ENCODE measurements around the gene PGA4.
"Not testable (repeated sequence)": the region's sequence is repeated elsewhere in the genome, so short reads cannot be mapped to it uniquely, and the experiment has no call there.

The PGA4 gene

DNA sequence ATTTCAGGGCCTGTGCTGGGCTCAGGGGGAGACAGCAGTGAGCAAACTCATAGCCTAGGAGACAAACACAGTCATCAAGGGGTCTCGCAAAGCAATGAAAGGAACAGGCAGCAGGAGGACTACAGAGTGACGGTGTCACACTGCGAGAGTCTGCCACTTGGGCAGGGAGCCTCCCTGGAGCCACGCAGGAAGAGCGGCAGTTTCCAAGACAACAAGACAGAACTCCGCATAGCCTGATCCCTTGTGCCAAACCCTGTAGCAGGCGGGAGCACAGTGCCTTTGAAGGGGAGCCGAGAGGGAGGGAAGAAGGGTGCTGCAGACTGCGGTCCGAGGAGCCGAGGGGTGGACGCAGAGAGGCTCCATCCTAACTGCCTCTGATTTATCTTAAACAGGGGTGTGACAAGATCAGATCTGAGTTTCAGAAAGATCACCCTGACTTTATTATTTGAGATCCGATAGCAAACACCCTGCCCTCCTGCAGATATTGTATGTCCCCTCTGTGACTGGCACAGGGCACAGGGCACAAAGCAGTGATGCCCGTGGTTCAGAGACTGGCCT, 17.6 kb upstream of the PGA4 start:
- not testable (repeated sequence) for DNase-seq (ENCODE audit: low read depth in 2 of 2)

DNA sequence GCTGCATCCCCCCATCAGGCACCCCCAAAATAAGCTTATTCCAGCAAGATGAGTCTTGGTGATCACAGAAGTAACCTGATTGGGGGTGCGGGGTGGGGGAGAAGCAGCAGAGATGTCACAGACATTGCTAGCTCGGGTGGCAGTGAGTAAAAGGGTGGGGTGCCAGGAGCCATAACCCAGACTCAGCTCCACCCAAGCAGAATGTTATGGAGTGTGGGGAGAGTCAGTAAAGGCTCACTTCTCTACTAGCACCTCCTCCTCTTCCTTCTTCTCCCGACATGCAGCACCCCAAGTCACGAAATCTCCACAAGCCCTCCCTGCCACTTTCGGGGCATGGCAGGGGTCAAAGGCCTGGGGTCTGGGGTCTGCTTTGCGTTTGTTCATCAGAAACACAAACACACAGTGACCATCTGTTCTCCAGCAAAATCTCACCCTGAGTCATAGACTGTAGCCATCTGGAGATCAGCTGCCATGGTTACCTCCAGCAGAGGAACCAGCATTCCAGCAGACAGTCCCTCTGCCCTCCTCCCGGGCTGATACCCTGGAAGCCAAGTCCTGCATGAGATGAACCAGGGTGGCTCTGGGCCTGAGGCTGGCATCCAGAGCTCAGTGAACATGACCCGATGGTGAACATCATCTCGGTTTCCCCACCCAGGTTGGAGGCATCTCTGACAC, 14.4 kb upstream of the PGA4 start:
- DNase-seq (ENCODE audit: low read depth in 2 of 2): not testable (repeated sequence)

DNA sequence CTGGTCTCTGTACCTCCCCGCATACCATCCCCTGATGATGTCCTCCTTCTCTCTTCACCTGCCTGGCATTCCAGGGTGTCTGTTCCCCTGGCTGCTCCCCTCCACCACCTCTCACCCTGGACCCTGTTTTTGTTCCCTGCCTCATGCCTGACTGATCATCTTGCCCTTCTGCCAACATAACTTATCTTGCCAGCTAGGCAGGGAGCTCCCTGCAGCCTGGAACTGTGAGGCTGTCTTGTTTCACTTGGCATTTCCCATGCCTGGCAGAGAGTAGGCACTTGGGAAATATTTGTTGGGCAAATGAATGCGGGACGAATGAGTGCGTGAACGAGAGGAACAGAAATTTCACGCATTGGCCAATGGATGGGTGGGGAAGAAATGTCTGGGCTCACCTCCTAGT, 11.5 kb upstream of the PGA4 start:
- not testable (repeated sequence) for DNase-seq (ENCODE audit: low read depth in 2 of 2)

DNA sequence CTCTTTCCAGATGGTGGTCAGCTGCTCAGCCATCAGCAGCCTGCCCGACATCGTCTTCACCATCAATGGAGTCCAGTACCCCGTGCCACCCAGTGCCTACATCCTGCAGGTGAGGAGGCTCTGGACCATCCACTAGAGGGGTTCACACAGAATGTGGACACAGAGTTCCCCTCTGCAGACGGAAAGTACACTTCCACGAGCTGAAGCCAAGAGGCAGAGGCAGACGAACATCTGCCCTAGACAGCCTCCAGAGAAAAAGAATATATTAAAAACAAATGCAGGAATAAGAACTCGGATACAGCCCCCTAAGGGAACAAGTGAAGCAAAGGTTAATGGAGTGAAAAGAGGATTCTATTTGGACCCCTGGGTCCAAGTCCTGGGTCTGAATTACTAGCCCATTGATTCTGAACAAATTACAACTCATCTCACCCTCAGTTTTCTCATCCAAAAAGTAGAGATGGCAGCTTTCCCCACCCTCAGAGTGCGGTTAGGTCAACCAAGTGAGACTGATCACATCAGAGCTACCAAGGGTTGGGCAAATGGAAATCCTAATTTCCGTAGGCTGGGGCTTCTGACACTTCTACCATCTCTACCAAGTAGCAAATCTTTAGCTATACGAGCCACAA, 10.7 kb upstream of the PGA4 start:
- not testable (repeated sequence) for DNase-seq (ENCODE audit: low read depth in 2 of 2)

DNA sequence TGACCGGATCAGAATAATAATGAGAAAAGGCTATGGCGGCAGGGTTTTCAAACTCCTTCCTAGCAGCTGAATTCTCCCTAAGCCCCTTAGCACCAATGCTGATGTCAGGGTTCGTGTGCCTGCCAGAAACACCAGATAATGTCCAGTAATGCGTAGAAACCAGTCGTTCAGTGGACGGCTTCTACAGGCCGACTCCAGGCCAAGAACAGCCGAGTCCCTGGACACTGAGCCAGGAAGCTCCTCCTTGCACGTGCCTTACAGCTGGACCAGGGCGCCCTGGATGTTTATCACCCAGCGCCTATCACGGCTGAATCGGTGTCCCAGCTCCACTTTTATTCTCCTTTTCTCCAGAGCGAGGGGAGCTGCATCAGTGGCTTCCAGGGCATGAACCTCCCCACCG, 9.9 kb upstream of the PGA4 start:
- not testable (repeated sequence) for DNase-seq (ENCODE audit: low read depth in 2 of 2)

DNA sequence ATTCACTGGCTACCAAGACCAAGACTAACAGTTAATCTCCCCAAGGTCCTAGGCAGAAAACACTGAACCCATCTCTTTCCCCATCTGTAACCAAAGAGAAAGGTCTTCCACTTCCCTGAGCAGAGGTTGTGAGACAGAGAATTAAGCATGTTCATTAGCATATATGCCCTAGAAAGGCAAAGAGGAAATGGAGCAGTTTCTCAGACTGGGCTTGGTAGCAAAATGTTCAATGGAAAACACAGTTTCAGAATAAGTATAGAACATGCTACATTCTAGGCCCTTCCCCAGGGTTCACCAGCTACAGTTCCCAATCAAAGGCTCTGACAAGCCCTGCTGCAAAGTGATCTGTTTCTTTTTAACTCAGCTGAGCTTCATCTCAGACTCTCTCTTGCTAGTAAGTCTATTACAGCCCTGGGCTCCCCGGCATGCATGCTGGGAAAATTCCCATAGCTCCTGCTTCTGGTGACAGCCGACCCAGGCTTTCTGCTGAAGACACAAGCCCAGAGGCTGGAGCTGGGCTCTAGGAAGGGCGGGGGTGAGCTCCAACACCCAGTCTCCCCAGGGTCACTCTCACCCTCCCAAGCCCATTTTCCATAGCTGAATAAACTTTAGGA, 8.3 kb upstream of the PGA4 start:
- DNase-seq (ENCODE audit: low read depth in 2 of 2): not testable (repeated sequence)

DNA sequence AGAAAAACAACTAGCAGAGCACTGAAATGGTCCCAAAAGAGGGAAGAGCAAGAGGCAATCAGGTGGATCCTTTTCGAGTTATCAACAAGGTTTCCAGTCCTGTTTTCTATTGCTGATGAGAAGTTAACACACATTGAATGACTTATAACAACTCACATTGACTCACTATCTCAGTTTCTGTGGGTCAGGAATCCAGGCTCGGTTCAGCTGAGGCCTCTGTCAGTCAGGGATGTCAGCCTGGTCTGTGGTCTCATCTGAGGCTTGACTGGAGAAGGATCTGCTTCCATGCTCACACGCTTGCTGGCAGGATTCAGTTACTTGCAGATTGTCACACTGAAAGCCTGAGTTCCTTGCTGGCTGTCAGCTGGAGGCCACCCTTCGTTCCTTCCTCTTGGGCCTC, 3.8 kb upstream of the PGA4 start:
- not testable (repeated sequence) for DNase-seq (ENCODE audit: low read depth in 2 of 2)

DNA sequence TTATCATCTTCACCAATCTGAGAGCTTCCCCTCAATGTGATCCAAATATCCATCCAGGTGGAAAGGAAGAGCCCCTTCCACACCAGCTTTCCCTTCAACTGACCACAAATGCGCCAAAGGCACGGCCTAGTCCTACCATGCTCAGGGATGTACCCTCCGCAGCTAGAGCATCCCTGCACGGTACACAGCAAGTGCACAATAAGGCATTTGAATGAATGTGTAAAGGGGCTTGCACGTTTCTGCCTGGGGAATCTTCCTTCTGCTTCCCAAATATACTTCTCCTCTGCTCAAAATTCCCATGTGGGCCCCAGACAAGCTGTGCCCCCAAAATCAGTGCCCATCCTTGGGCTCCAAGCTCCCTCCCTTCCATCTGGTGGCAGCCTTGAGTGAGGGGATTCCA, 3.1 kb upstream of the PGA4 start:
- DNase-seq (ENCODE audit: low read depth in 2 of 2): not testable (repeated sequence)

DNA sequence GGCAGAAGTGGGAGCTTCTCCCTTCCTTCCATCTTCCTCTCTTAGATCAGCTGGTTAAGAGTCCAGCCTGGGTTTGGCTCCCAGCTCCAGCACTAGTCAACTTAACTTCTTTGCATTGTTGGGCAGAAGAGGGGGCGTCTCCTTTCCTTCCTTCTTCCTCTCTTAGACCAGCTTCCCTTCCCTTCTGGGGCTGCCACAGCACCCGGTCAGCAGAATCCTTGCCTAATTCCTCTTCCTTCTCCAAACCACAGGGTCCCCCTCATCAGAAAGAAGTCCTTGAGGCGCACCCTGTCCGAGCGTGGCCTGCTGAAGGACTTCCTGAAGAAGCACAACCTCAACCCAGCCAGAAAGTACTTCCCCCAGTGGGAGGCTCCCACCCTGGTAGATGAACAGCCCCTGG, 545 bp downstream of the PGA4 start:
- not testable (repeated sequence) for DNase-seq (ENCODE audit: low read depth in 2 of 2)

DNA sequence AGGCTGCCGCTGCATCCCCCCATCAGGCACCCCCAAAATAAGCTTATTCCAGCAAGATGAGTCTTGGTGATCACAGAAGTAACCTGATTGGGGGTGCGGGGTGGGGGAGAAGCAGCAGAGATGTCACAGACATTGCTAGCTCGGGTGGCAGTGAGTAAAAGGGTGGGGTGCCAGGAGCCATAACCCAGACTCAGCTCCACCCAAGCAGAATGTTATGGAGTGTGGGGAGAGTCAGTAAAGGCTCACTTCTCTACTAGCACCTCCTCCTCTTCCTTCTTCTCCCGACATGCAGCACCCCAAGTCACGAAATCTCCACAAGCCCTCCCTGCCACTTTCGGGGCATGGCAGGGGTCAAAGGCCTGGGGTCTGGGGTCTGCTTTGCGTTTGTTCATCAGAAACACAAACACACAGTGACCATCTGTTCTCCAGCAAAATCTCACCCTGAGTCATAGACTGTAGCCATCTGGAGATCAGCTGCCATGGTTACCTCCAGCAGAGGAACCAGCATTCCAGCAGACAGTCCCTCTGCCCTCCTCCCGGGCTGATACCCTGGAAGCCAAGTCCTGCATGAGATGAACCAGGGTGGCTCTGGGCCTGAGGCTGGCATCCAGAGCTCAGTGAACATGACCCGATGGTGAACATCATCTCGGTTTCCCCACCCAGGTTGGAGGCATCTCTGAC, 4.5 kb downstream of the PGA4 start:
- not testable (repeated sequence) for DNase-seq (ENCODE audit: low read depth in 2 of 2)

DNA sequence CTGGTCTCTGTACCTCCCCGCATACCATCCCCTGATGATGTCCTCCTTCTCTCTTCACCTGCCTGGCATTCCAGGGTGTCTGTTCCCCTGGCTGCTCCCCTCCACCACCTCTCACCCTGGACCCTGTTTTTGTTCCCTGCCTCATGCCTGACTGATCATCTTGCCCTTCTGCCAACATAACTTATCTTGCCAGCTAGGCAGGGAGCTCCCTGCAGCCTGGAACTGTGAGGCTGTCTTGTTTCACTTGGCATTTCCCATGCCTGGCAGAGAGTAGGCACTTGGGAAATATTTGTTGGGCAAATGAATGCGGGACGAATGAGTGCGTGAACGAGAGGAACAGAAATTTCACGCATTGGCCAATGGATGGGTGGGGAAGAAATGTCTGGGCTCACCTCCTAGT, 7.3 kb downstream of the PGA4 start:
- DNase-seq (ENCODE audit: low read depth in 2 of 2): not testable (repeated sequence)

DNA sequence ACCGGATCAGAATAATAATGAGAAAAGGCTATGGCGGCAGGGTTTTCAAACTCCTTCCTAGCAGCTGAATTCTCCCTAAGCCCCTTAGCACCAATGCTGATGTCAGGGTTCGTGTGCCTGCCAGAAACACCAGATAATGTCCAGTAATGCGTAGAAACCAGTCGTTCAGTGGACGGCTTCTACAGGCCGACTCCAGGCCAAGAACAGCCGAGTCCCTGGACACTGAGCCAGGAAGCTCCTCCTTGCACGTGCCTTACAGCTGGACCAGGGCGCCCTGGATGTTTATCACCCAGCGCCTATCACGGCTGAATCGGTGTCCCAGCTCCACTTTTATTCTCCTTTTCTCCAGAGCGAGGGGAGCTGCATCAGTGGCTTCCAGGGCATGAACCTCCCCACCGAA, 8.9 kb downstream of the PGA4 start:
- DNase-seq (ENCODE audit: low read depth in 2 of 2): not testable (repeated sequence)

DNA sequence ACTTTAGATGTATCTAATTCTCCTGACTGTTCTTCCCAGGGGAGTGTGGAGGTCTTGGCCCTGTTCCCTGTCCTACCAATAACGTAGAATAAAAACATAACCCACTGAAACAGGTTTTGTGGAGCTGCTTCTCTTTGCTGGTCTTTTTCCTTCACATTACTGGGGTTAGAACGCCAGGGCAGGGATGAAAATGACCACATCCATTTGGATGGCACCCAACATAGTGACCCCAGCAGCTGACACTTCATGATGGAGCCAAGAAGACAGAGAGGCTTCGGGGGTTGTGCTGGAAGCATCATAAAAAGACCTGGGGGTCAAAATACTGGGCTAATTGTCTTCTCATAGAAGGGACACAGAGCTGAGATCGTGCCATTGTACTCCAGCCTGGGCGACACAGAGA, 9.4 kb downstream of the PGA4 start:
- not testable (repeated sequence) for DNase-seq (ENCODE audit: low read depth in 2 of 2)

DNA sequence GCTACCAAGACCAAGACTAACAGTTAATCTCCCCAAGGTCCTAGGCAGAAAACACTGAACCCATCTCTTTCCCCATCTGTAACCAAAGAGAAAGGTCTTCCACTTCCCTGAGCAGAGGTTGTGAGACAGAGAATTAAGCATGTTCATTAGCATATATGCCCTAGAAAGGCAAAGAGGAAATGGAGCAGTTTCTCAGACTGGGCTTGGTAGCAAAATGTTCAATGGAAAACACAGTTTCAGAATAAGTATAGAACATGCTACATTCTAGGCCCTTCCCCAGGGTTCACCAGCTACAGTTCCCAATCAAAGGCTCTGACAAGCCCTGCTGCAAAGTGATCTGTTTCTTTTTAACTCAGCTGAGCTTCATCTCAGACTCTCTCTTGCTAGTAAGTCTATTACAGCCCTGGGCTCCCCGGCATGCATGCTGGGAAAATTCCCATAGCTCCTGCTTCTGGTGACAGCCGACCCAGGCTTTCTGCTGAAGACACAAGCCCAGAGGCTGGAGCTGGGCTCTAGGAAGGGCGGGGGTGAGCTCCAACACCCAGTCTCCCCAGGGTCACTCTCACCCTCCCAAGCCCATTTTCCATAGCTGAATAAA, 10.5 kb downstream of the PGA4 start:
- DNase-seq (ENCODE audit: low read depth in 2 of 2): not testable (repeated sequence)

DNA sequence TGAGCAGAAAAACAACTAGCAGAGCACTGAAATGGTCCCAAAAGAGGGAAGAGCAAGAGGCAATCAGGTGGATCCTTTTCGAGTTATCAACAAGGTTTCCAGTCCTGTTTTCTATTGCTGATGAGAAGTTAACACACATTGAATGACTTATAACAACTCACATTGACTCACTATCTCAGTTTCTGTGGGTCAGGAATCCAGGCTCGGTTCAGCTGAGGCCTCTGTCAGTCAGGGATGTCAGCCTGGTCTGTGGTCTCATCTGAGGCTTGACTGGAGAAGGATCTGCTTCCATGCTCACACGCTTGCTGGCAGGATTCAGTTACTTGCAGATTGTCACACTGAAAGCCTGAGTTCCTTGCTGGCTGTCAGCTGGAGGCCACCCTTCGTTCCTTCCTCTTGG, 15.0 kb downstream of the PGA4 start:
- not testable (repeated sequence) for DNase-seq (ENCODE audit: low read depth in 2 of 2)

DNA sequence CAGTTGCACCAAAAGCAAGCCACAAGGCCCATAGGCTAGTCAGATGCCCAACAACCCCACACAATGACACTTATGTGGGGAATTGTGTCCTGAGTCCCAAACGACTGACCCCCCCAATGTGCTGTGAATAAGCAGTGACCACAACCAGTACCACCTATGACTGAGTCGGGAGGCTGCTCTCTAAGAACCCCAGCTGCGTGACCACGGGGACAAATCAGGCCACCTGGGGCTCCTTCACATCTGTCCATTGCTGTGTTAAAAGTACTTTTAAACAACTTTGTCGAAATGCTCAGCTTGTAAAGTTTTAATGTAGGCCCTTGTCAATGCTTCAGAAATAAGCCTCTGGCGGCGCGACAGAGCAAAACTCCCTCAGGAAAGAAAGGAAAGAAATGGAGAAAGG, 18.1 kb downstream of the PGA4 start:
- DNase-seq (ENCODE audit: low read depth in 2 of 2): not testable (repeated sequence)

DNA sequence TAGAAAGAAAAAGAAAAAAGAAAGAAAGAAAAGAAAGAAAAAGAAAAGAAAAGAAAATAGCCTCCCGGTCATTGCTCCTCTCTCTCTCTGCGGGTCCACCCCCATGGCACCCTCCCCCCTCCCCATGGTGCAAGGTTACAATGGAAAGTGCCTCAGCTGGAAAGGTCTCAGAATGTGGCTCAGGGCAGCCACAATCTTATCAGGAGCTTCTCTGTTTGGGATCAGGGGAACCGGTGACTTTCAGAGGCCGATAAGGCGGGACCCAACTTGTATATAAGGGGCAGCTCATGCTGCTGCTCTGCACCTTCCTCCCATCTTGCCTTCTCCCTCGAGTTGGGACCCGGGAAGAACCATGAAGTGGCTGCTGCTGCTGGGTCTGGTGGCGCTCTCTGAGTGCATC, 18.7 kb downstream of the PGA4 start, which contains the start of gene PGA5:
Gene PGA5, plus strand, starts transcription at position 301 of the 400 bp plus-strand sequence. Its CDS starts 52 bp downstream, at position 353.
- DNase-seq (ENCODE audit: low read depth in 2 of 2): not testable (repeated sequence)

DNA sequence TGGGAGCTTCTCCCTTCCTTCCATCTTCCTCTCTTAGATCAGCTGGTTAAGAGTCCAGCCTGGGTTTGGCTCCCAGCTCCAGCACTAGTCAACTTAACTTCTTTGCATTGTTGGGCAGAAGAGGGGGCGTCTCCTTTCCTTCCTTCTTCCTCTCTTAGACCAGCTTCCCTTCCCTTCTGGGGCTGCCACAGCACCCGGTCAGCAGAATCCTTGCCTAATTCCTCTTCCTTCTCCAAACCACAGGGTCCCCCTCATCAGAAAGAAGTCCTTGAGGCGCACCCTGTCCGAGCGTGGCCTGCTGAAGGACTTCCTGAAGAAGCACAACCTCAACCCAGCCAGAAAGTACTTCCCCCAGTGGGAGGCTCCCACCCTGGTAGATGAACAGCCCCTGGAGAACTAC, 19.4 kb downstream of the PGA4 start:
- DNase-seq (ENCODE audit: low read depth in 2 of 2): not testable (repeated sequence)

DNA sequence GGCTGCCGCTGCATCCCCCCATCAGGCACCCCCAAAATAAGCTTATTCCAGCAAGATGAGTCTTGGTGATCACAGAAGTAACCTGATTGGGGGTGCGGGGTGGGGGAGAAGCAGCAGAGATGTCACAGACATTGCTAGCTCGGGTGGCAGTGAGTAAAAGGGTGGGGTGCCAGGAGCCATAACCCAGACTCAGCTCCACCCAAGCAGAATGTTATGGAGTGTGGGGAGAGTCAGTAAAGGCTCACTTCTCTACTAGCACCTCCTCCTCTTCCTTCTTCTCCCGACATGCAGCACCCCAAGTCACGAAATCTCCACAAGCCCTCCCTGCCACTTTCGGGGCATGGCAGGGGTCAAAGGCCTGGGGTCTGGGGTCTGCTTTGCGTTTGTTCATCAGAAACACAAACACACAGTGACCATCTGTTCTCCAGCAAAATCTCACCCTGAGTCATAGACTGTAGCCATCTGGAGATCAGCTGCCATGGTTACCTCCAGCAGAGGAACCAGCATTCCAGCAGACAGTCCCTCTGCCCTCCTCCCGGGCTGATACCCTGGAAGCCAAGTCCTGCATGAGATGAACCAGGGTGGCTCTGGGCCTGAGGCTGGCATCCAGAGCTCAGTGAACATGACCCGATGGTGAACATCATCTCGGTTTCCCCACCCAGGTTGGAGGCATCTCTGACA, 23.3 kb downstream of the PGA4 start:
- DNase-seq (ENCODE audit: low read depth in 2 of 2): not testable (repeated sequence)

DNA sequence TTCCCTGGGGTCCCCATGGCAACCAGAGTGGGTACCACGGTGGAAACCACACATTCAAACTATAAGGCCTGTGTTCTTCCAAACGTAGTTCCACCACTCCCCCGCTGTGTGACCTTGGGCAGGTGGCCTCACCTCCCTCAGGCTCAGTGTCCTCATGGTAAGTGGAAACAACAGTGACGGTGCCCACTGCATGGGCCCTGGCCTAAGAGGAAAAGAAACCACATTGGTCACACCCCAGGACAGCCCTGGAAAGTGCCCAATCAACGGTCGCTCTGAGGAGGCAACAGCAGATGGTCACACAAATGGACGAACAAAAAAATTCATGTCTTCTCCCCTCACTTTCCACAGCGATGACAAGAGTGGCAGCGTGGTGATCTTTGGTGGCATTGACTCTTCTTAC, 25.9 kb downstream of the PGA4 start:
- not testable (repeated sequence) for DNase-seq (ENCODE audit: low read depth in 2 of 2)

DNA sequence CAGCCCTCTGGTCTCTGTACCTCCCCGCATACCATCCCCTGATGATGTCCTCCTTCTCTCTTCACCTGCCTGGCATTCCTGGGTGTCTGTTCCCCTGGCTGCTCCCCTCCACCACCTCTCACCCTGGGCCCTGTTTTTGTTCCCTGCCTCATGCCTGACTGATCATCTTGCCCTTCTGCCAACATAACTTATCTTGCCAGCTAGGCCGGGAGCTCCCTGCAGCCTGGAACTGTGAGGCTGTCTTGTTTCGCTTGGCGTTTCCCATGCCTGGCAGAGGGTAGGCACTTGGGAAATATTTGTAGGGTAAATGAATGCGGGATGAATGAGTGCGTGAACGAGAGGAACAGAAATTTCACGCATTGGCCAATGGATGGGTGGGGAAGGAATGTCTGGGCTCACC, 27.1 kb downstream of the PGA4 start:
- not testable (repeated sequence) for DNase-seq (ENCODE audit: low read depth in 2 of 2)
